Skin epidermis (tissue), 12 donors: ENCODE results near the gene TRAPPC12.
"Not testable (repeated sequence)": the region's sequence is repeated elsewhere in the genome, so short reads cannot be mapped to it uniquely, and the experiment has no call there.

Source experiments
- H3K27ac ChIP-seq, 21 experiments: fragments of 200-600 bp; sonication (generic) in 11 of 21; one replicate each; pipeline ENCODE4 v1.5.0; 2020; ENCODE audit warnings: mild to moderate bottlenecking in 3 of 21, inconsistent platforms in 2 of 21, moderate library complexity in 2 of 21
- H3K4me3 ChIP-seq, 7 experiments: fragments of 200-600 bp; sonication (generic) in 2 of 7; one replicate each; pipeline ENCODE4 v1.5.0; 2020; ENCODE audit warnings: inconsistent platforms in 2 of 7, mild to moderate bottlenecking in 2 of 7, moderate library complexity in 1 of 7

Gene TRAPPC12

DNA sequence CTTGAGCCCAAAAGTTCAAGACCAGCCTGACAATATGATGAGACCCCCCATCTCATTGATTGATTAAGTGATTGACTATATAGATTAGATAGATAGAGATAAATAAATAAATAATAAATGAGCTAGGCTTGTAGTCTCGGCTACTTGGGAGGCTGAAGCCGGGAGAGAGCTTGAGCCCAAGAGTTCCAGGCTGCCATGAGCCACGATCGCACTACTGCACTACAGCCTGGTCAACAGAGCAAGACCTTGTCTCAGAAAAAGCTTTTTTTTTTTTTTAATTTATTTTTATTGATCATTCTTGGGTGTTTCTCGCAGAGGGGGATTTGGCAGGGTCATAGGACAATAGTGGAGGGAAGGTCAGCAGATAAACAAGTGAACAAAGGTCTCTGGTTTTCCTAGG lies 14.3 kb upstream of the TRAPPC12 start:
- H3K4me3 ChIP-seq = no peak overlapping the region
- H3K27ac ChIP-seq = no peak overlapping the region

GRCh38 chr2:3368261-3368722 lies 11.2 kb upstream of the TRAPPC12 start:
- Histone ChIP-seq H3K27ac (no peak overlapping the region), H3K4me3 (no peak overlapping the region)

- not testable (repeated sequence) for H3K27ac ChIP-seq, H3K4me3 ChIP-seq
These were observed 9.9 kb upstream of the TRAPPC12 start for GRCh38 chr2:3369340-3370181.

GRCh38 chr2:3376821-3377220 lies 2.7 kb upstream of the TRAPPC12 start:
- peak overlapping the region; percentile 70 to 98 (median 84) for H3K4me3 ChIP-seq
- H3K27ac ChIP-seq = peak overlapping the region in 4 of 21 experiments; percentile 78 to 93 (median 84)

GRCh38 chr2:3377279-3377611 lies 2.2 kb upstream of the TRAPPC12 start:
- Histone ChIP-seq H3K27ac (peak overlapping the region in 20 of 21 experiments; percentile 56 to 93 (median 83)), H3K4me3 (peak overlapping the region; percentile 70 to 98 (median 84))

DNA sequence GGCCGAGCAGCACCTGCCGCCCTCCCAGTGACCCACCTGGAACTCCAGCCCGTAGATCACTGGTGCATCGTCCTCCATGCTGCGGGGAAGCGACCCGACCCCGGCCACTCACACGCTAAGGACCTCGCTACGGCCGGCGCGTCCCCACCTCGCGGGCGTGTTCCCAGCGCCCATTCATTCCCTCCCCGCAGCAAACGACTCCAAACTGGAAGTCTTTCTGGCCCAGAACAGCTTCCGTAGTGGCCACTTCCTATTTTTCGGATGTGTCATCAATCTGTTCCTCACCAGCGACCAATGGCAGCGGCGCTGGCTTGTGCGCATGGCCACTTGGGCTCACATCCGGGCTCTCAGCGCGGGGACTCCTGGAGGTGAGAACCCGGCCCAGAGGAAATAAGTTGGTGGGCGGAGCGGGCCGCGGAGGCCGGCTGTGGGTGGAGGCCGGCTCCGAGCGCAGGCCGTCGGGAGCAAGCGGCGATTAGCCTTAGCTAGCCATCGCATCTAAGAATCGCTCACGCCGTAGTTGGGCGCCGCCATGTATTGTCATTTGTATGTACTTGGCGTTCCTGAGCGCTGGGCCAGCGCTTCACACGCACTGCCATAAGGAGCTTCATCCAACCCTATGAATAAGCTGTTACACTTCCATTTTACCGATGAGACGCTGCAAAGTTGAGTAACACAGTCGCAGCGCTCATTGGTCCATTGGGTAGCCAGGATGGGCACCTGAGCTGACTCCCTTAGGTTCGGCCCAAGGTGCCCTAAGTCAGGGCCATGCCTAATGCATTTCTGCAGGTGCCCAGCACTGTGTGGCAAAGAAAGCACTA lies 1.7 kb upstream of the TRAPPC12 start, which contains the start of gene EIPR1:
EIPR1 (minus strand) TSS at position 207 of the 821 bp plus-strand sequence; CDS start at position 78, 129 bp downstream.
- peak within 1 kb of the TSS in 20 of 21 experiments; percentile 56 to 93 (median 83) for H3K27ac ChIP-seq
- peak within 1 kb of the TSS; percentile 70 to 98 (median 84) for H3K4me3 ChIP-seq

DNA sequence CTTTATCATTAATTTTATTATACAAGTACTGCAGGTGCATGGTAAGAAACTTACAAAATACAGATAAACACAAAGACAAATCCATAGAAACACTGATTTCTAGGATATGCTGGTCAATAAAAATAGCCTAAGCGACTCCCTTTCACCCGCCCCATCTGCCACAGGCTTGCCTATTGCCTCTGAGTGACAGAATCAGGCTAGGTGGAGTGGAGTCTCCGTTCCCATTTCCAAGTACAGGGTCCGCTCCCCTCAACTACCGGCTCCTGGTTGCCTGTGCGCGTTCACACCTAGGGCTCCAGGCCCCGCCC lies 201 bp upstream of the TRAPPC12 start:
- Histone ChIP-seq H3K27ac (peak overlapping the region in 20 of 21 experiments; percentile 69 to 97 (median 93)), H3K4me3 (peak overlapping the region; percentile 61 to 99 (median 87))

DNA sequence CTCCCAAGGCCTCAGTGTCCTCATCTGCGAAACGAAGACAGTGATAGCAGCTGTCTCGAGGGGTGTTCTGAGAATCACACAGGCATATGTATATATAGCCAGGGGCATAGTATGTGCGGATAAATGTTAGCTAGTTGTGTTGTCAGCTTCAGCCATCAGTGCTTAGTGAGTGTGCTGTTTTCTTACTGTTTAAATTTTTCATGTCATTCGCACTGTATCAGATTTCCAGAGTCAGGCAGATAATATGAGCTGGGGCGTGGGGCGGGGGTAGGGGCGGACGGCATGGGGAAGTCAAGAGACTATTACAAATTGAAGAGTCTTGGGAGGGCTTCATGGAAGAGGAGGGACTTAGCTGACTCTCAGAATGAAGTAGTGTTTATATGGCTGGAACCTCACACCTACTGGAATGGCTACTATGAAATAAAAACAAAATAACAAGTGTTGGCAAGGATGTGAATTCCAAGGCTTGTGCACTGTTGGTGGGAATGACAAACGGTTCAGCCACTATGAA lies 7.0 kb downstream of the TRAPPC12 start:
- H3K4me3 ChIP-seq = no peak overlapping the region
- H3K27ac ChIP-seq = no peak overlapping the region

- H3K27ac ChIP-seq = no peak overlapping the region
- no peak overlapping the region for H3K4me3 ChIP-seq
These were observed 7.5 kb downstream of the TRAPPC12 start for GRCh38 chr2:3387011-3387410.

DNA sequence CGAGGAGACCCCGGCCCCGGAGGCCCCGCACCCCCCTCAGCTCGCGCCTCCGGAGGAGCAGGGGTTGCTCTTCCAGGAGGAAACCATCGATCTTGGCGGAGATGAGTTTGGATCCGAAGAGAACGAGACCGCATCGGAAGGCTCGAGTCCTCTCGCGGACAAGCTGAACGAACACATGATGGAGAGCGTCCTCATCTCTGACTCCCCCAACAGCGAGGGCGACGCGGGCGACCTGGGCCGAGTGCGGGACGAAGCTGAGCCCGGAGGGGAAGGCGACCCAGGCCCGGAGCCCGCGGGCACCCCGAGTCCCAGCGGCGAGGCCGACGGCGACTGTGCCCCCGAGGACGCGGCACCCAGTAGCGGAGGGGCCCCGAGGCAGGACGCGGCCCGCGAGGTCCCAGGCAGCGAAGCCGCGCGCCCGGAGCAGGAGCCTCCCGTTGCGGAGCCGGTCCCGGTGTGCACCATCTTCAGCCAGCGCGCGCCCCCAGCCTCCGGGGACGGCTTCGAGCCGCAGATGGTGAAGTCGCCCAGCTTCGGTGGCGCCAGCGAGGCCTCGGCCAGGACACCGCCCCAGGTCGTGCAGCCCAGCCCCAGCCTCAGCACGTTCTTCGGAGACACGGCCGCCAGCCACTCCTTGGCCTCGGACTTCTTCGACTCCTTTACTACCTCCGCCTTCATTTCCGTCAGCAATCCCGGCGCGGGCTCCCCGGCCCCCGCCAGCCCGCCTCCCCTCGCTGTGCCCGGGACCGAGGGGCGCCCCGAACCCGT lies 8.3 kb downstream of the TRAPPC12 start:
- no peak overlapping the region for H3K27ac ChIP-seq
- H3K4me3 ChIP-seq = no peak overlapping the region

- H3K27ac ChIP-seq = no peak overlapping the region
- no peak overlapping the region for H3K4me3 ChIP-seq
These were observed 8.9 kb downstream of the TRAPPC12 start for GRCh38 chr2:3388412-3388738.

DNA sequence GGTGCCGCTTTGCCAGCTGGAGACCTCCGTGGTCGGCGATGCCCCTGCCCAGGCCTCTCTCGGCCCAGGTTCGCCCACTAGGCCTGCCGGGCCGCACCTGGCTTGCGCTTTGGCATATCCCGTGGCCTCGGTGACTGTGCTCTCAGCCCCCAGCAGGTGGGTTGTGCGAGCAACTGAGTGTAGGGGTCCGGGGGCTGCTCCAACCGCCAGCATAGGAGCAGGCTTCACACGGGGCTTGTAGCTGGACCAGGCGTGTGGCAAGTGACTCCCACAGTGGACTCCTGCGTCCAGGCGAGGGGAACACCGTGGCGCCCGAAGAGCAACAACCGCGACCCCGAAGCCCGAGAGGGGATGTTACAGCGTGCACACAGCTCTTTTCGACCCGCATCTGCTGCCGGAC lies 9.7 kb downstream of the TRAPPC12 start:
- no peak overlapping the region for H3K27ac ChIP-seq
- H3K4me3 ChIP-seq = no peak overlapping the region

- H3K27ac ChIP-seq = no peak overlapping the region
- no peak overlapping the region for H3K4me3 ChIP-seq
These were observed 10.5 kb downstream of the TRAPPC12 start for GRCh38 chr2:3390041-3390440.

DNA sequence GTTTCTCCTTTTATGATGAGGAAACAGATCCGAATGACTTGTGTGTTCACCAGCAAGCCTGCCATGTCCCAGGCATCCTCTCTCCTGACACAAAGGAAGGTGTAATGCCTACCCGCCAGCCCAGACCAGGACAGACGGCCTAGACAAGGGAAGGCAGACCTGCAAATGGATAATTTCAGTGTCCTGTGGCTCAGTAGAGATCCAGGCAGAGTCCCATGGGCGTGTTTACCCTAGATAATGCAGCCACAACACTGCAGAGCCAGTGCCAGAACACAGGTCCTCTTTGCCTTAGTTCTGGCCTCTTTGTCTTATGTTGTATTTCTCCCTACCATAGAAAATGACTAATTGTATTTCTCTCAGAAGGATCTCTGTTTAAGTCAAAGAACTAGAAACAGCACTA lies 12.7 kb downstream of the TRAPPC12 start:
- Histone ChIP-seq H3K27ac (no peak overlapping the region), H3K4me3 (no peak overlapping the region)

DNA sequence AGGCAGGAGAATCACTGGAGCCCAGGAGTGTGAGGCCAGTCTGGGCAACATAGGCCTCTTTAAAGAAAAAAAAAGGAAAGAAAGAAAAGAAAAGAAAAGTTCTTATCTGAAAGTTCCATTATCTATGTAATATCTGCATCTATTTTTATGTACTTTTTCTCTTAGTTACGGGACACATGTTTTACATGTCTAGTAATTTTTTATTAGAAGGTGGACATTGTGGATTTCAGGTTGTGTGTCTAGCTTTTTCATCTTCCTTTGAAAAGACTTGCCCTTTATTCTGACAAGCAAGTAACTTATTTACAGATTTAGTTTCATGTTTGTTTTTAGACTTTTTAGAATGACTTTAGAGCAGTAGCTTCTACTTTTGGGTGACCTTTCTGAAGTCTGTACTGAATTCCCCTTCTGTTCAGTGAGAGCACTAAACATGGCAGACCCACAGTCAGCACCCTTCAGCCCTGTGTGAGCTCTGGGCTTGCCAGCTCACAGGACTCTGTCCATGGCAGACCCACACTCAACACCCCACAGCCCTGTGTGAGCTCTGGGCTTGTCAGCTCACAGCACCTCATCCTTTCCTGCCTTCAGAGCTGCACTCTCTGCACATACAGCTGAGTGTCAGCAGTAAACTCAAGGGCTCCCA lies 17.5 kb downstream of the TRAPPC12 start:
- Histone ChIP-seq H3K4me3 (no peak overlapping the region), H3K27ac (no peak overlapping the region)

DNA sequence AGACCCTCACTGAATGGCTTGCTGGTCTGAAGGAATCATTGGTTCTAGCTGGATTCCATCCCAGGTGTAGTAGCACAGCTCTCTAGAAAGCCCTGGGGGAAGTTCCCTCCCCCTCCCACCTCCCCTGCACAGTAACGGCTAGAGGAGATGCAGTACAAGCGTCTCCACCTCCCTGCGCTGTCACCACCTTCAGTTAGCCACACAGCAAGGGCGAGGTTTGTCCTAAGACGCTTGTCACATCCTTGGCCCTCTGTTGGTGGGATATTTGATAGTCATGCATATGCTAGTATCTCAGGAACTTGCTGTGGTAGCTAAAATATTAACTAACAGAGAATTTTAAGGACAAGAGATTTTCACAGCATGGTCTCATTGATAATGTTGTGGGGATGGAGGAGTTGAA lies 19.4 kb downstream of the TRAPPC12 start:
- no peak overlapping the region for H3K4me3 ChIP-seq
- H3K27ac ChIP-seq = no peak overlapping the region

DNA sequence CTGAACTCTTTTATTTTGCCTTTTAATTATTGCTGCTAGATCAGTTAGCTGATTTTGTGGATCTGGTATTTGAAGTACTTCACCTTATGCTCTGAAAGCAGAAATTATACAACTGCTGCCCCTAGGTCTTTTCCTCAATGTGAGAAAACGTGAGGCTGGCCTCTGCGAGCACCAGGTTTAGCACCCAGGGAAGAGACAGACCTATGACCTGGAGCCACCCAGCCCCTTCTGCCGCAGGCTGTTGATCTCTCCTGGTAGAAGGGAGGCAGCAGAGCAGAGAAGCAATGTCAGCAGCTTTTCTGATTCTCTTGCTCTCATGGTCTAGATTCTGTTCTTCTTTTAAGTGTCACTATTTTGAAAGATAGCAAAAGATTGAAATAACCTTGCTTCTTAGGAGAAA lies 19.9 kb downstream of the TRAPPC12 start:
- no peak overlapping the region for H3K4me3 ChIP-seq
- no peak overlapping the region for H3K27ac ChIP-seq

DNA sequence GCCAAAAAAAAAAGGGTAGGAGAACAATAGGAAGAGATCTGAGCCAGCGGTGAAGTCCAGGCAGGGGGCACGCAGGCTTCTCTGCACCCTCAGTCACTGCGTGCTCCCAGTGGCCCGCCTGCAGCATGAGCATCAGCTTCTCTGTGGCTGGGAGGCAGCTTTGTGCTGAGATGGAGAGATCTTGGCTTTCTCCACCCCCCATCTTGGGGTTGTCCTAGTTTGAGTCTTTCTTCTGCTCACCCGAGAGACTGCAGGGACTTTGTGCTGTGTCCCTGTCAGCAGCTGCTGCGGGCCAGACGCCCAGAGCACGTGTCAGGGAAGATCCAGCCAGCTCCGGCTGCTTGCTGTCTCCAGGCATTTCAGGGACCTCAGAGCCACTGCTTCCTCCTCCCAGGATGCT lies 20.3 kb downstream of the TRAPPC12 start:
- Histone ChIP-seq H3K27ac (no peak overlapping the region), H3K4me3 (no peak overlapping the region)

- Histone ChIP-seq H3K27ac (no peak overlapping the region), H3K4me3 (no peak overlapping the region)
These were observed 24.3 kb downstream of the TRAPPC12 start for GRCh38 chr2:3403587-3404334.
